Stimulated activated CD8-positive, alpha-beta memory T cell treated with anti-CD3 and anti-CD28 coated beads, Interleukin-15, amount 100 ng/mL, for 4 hours (primary cell): ENCODE data around the gene CD164.

Source experiments
- DNase-seq, 2 donors: peaks; one replicate each; pipeline ENCODE4 v3.0.0-alpha.2; 2020; ENCODE audit warnings: low read depth in 2 of 2

Gene CD164

GRCh38 chr6:109381747-109382575, at the start of gene CD164:
CD164 (minus strand) TSS chr6:109382467; CDS start chr6:109382378, 89 bp downstream.
- peak; percentile 88 to 89 for DNase-seq

DNA sequence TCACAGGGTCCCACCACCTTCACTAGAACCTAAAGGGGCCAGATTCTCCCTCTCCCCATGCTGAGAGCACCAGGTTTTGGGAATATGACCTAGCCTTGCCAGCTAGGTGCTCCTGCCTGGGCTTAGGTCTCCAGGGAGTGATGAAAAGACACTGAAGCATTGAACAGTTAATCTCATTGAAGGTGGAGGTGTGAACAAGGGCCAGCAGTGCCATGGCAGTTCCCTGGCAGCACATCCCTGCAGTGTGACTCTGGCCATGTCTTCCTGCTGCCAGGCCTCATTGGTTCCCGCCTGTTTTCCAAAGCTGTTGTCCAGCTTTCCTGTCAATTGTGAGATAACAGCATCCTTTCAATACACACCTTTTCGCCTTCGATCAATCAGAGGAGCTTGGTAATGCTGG, 47.2 kb upstream of the CD164 start:
- DNase-seq, result no peak

DNA sequence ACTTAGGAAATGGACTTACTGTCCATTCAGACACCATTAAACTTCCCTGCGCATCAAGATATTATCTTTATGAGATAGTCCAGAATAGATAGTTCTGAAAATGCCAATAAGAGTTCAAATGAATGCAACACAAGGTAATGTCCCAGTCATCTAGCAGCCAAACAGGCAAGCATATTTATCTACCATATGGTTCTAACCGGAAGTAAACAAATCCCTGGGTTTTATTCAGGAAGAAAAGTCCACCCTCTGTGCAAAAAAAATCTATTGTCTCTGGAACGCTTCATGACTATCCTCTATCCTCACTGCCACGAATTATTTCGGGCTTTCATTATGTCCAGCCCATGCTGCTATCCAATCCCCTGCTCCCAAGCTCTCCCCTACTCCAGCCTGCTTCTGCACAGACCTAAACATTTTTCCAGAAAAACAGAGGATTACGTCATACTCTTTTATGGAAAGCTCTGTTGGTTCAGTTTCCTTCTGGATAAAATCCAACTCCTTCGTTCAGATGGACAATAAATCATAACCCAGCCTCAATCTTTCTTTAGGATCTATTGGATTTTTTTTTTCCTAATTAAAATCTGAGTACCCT, 46.7 kb upstream of the CD164 start:
- DNase-seq, result no peak

GRCh38 chr6:109424946-109425345, 42.7 kb upstream of the CD164 start:
- no peak for DNase-seq

- no peak for DNase-seq
Measured at GRCh38 chr6:109421184-109421583, 38.9 kb upstream of the CD164 start.

GRCh38 chr6:109420751-109421150, 38.5 kb upstream of the CD164 start:
- no peak for DNase-seq

DNA sequence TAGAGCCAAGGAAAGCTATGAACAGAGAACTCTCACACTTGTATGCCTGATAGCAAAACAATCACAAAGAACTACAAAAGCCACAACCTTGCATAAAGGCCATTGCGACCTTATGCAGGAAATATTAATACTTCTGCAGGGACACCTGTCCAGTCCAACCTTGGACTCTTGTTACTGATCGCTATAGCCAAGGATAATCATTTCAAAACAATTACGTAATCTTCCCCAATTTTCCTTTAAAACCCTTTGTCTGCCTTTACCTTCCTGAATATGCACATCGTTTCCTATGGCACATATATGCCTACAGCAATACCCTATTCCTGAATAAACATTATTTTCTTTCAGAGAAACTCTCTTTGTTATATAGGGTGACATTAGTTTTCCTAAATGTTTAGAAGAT, 35.4 kb upstream of the CD164 start:
- DNase-seq, result no peak

DNA sequence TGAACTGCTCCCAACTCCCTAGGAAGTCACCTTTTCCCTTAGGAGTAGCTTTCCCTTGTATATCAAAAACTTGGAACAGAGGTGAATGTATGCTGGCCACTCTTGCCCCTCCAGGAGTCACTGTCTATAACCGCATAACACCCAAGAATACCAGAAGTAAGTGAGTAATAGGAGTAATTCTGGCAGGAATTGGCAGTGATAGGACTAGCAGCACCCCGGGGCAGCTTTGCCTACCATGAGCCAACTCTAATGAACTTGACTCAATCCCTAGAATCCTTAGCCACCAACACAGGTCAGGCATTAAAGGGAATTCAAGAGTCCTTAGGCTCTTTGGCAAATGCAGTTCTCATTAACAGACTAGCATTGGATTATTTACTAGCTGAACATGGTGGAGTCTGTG, 28.8 kb upstream of the CD164 start:
- no peak for DNase-seq

DNA sequence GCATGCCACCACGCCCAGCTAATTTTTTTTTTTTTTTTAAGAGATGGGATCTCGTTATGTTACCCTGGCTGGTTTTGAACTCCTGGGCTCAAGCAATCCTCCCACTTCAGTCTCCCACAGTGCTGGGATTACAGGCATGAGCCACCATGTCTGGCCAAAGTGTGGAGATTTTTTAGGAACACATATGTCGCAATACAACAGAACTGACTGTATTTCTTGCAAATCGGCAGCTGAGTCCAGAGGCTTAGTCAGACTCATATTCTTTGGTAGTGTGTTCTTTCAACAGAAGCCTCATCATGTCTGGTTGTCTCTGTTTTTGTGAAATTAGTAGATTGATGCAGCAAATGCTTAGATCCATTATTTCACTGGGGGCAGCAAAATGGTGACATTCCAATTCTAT, 23.9 kb upstream of the CD164 start:
- DNase-seq, result no peak

- no peak for DNase-seq
Measured at GRCh38 chr6:109397020-109397419, 14.8 kb upstream of the CD164 start.

DNA sequence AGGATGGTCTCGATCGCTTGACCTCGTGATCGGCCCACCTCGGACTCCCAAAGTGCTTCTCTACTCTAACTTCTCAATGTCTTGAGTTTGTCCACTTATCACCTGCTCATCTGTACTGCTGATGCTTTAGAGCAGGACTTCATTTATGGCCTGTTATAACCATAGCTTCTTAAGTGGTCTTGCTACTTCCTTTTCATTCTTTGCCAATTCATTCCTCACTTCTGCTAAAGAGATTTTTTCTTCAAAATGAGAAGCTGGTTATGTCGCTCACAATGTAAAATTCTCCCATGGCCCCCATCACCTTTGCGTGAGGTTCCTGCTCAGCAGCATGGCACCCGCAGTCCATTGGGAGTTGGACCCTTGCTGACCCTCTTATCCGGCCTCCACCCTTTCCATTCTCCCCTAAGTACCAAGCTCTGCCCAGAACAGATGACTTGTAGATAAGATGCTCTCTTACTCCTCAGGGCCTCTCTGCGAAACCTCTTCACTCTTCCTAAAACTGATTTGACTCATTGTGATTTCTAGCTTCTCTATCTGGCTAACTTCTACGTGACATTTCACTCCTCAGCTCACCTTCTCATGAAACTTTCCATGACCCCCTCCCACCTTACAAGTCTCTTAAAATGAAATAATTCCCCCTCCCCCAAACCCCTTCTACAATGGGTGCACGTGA, 13.9 kb upstream of the CD164 start:
- DNase-seq, result no peak

GRCh38 chr6:109393886-109394281, 11.6 kb upstream of the CD164 start:
- no peak for DNase-seq

DNA sequence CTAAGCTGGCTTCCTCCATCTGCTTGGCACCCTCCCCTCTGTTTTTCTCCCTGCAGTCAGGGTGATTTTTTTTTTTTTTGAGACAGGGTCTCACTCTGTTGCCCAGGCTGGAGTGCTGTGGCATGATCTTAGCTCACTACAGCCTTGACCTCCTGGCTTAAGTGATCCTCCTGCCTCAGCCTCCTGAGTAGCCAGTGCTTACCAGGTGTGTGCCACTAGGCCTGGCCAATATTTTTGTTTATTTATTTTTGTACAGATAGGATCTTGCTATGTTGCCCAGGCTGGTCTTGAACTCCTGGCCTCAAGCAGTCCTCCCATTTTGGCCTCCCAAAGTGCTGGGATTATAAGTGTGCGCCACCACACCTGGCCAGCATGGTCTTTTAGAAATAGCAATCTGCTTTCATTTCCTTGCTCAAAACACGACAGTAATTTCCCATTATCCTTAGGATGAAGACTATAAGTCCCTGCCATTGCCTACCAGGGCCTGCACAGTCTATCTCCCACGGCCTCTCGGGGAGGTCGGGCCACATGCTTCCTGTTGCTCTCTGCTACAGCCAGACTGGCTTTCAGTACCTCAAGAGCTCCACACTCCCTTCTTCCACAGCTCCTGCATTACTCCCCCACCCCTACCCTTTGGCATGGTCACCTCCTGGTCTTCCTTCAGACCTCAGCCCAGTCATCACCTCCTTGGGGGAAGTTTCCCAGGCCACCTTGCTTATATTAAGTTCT, 11.1 kb upstream of the CD164 start:
- no peak for DNase-seq

- no peak for DNase-seq
Measured at GRCh38 chr6:109389650-109390274, 7.5 kb upstream of the CD164 start.

GRCh38 chr6:109388265-109388664, 6.0 kb upstream of the CD164 start:
- DNase-seq, result no peak

- no peak for DNase-seq
Measured at GRCh38 chr6:109383438-109383940, 1.2 kb upstream of the CD164 start.

GRCh38 chr6:109382576-109383437, 540 bp upstream of the CD164 start:
- peak; percentile 84 for DNase-seq

- DNase-seq, result no peak
Measured at GRCh38 chr6:109381061-109381746, 1.1 kb downstream of the CD164 start.

- no peak for DNase-seq
Measured at GRCh38 chr6:109379711-109380110, 2.6 kb downstream of the CD164 start.

- no peak for DNase-seq
Measured at GRCh38 chr6:109377717-109378116, 4.5 kb downstream of the CD164 start.
